Hippocampal formation (tissue), 2 donors: ENCODE results near the gene SAT1.

Experiments
- DNase-seq, 2 donors: peaks; one replicate each; lab custom pipeline; 2025; lab: John Stamatoyannopoulos, UW

Gene SAT1

GRCh38 chrX:23810279-23810678, 27.3 kb downstream of the SAT1 start:
- no peak for DNase-seq

GRCh38 chrX:23811108-23811651, 28.2 kb downstream of the SAT1 start:
- DNase-seq: no peak

GRCh38 chrX:23811656-23812055, 28.7 kb downstream of the SAT1 start:
- DNase-seq: no peak

- no peak for DNase-seq
Measured at GRCh38 chrX:23813808-23814207, 30.8 kb downstream of the SAT1 start.

- DNase-seq: no peak
Measured at GRCh38 chrX:23815376-23815775, 32.4 kb downstream of the SAT1 start.

- DNase-seq: no peak
Measured at GRCh38 chrX:23816179-23816578, 33.2 kb downstream of the SAT1 start.

- DNase-seq: no peak
Measured at GRCh38 chrX:23817979-23818336, 35.0 kb downstream of the SAT1 start.

GRCh38 chrX:23819385-23820234, 36.6 kb downstream of the SAT1 start:
- DNase-seq: no peak

- no peak for DNase-seq
Measured at GRCh38 chrX:23820235-23820782, 37.3 kb downstream of the SAT1 start.

- DNase-seq: no peak
Measured at GRCh38 chrX:23821847-23822246, 38.9 kb downstream of the SAT1 start.

GRCh38 chrX:23822397-23822796, 39.4 kb downstream of the SAT1 start:
- peak in 1 of 2 donors; percentile 63 for DNase-seq

- DNase-seq: no peak
Measured at GRCh38 chrX:23822841-23823240, 39.9 kb downstream of the SAT1 start.

GRCh38 chrX:23825675-23826074, 42.7 kb downstream of the SAT1 start:
- DNase-seq: no peak

GRCh38 chrX:23826216-23826615, 43.2 kb downstream of the SAT1 start:
- DNase-seq: no peak

- no peak for DNase-seq
Measured at GRCh38 chrX:23826653-23827052, 43.7 kb downstream of the SAT1 start.

GRCh38 chrX:23828881-23829280, 45.9 kb downstream of the SAT1 start:
- DNase-seq: no peak

GRCh38 chrX:23832721-23833120, 49.7 kb downstream of the SAT1 start:
- DNase-seq: no peak
